HepG2 (cell line): Measurements from ENCODE around the gene ADAMTS18. TPM values are rescaled to one million over a fixed set of nuclear protein-coding genes. Genes with fewer than 3 reads are reported as not detected.

ENCODE experiments used
- ATAC-seq: fragments of 200-7000 bp; cut with Tn5 transposase; 3 replicates; pipeline ENCODE4 v1.9.1; 2020; ENCODE audit warnings: mild to moderate bottlenecking, moderate library complexity
- BruUV-seq: library from RNA; stranded (reverse); fragments of 400-500 nt; replicated peaks from 2 replicates; lab custom pipeline; 2021; lab: Mats Ljungman, UMichigan
- CTCF ChIA-PET: fragments of 300-600 bp; formaldehyde crosslinking; extraction: SDS; loops from one replicate; lab custom pipeline; 2021; ENCODE audit warnings: low total read pairs, inconsistent platforms, low intra/inter-chr PET ratio; lab: Yijun Ruan, JAX
- POLR2A ChIA-PET: fragments of 350-600 bp; sonication (Branson Sonifier 250); formaldehyde crosslinking; loops from one replicate; lab custom pipeline; 2020; ENCODE audit warnings: antibody characterized with exemption, inconsistent platforms; lab: Yijun Ruan, JAX
- DNase-seq: peaks from one replicate; pipeline ENCODE4 v3.0.0-alpha.2; 2015; ENCODE audit warnings: low spot score
- FAIRE-seq: peaks from 3 replicates; lab custom pipeline; 2011; peaks lifted over from hg19 to GRCh38; lab: Jason Lieb, UNC
- H2AFZ ChIP-seq: one replicate; pipeline ENCODE4 v1.6.1; 2011; ENCODE audit warnings: low read length, inconsistent platforms
- H3K27ac ChIP-seq: fragments of 300-600 bp; 3 replicates; pipeline ENCODE4 v1.8.0; 2011; ENCODE audit warnings: mixed run types, mild to moderate bottlenecking, mixed read lengths, low read length, inconsistent platforms; ENCODE audit not compliant: insufficient read depth; ENCODE audit errors: extremely low read length
- H3K27me3 ChIP-seq, 2 experiments: fragments of 200-600 bp in 1 of 2; 2 replicates in 1 of 2; 3 replicates in 1 of 2; pipeline versions ENCODE4 v1.6.0 to v1.8.0; 2011; ENCODE audit warnings: low read length in 2 of 2, mild to moderate bottlenecking in 2 of 2, moderate library complexity in 2 of 2, inconsistent platforms in 1 of 2; ENCODE audit not compliant: insufficient read depth in 2 of 2, control insufficient read depth in 1 of 2
- H3K36me3 ChIP-seq, 2 experiments: fragments of 200-600 bp in 1 of 2; replicated peaks in 1 of 2; 2 replicates in 1 of 2; 3 replicates in 1 of 2; pipeline versions ENCODE4 v1.5.1 to v1.8.0; 2011; ENCODE audit warnings: low read length in 2 of 2, inconsistent platforms in 1 of 2; ENCODE audit not compliant: insufficient read depth in 2 of 2, control insufficient read depth in 1 of 2
- H3K4me1 ChIP-seq: 2 replicates; pipeline ENCODE4 v1.5.1; 2012; ENCODE audit warnings: low read length, inconsistent platforms; ENCODE audit not compliant: insufficient read depth
- H3K4me2 ChIP-seq: 2 replicates; pipeline ENCODE4 v1.6.0; 2011; ENCODE audit warnings: low read depth, low read length, inconsistent platforms
- H3K4me3 ChIP-seq, 3 experiments: fragments of 200-600 bp in 1 of 3; sonication (generic), shearing (Covaris generic) in 1 of 3; replicated peaks in 1 of 3; 2 replicates each; pipeline ENCODE4 v1.5.1; 2011 to 2016; ENCODE audit warnings: low read length in 3 of 3, inconsistent platforms in 2 of 3, low read depth in 2 of 3, mild to moderate bottlenecking in 2 of 3, control low read depth in 1 of 3, mixed read lengths in 1 of 3; ENCODE audit not compliant: insufficient read depth in 1 of 3
- H3K79me2 ChIP-seq: one replicate; pipeline ENCODE4 v1.6.1; 2011; ENCODE audit warnings: low read length, inconsistent platforms; ENCODE audit not compliant: insufficient read depth
- H3K9ac ChIP-seq: 2 replicates; pipeline ENCODE4 v1.6.0; 2011; ENCODE audit warnings: mild to moderate bottlenecking, low read depth, low read length, inconsistent platforms; ENCODE audit not compliant: insufficient read depth
- H3K9me3 ChIP-seq: 2 replicates; pipeline ENCODE4 v1.5.1; 2012; ENCODE audit warnings: mild to moderate bottlenecking, low read length
- H4K20me1 ChIP-seq: 2 replicates; pipeline ENCODE4 v1.6.0; 2011; ENCODE audit warnings: inconsistent platforms, mild to moderate bottlenecking, low read length, moderate library complexity; ENCODE audit not compliant: insufficient read depth
- BHLHE40 ChIP-seq: IDR thresholded peaks from 2 replicates; pipeline ENCODE4 v1.6.1; 2011; ENCODE audit warnings: low read length, improper control_type of control experiment
- CBX1 ChIP-seq: IDR thresholded peaks from one replicate; pipeline ENCODE4 v1.6.1; 2016; ENCODE audit warnings: antibody characterized with exemption, low read depth
- FOXO4 ChIP-seq: sonication (generic); formaldehyde crosslinking; conservative IDR thresholded peaks from 2 replicates; pipeline ENCODE4 v1.8.1; 2023; ENCODE audit warnings: missing genetic modification reagents
- KLF6 ChIP-seq: IDR thresholded peaks from 2 replicates; pipeline ENCODE4 v1.8.0; 2016; ENCODE audit warnings: missing biosample characterization, missing genetic modification reagents
- MAFF ChIP-seq: IDR thresholded peaks from 2 replicates; pipeline ENCODE4 v1.6.1; 2011; ENCODE audit warnings: low read depth, low read length, improper control_type of control experiment
- MYPOP ChIP-seq: sonication (generic); formaldehyde crosslinking; IDR thresholded peaks from 2 replicates; pipeline ENCODE4 v1.8.1; 2023; ENCODE audit warnings: mild to moderate bottlenecking, moderate library complexity, missing genetic modification reagents
- PAF1 ChIP-seq: IDR thresholded peaks from 2 replicates; pipeline ENCODE4 v1.6.1; 2016; ENCODE audit warnings: missing genetic modification reagents, missing compliant biosample characterization
- PCBP2 ChIP-seq: fragments of 200-400 bp; formaldehyde crosslinking; optimal IDR thresholded peaks from 2 replicates; pipeline ENCODE3; 2018; ENCODE audit warnings: low read length, low read depth; ENCODE audit not compliant: poor library complexity, severe bottlenecking
- RBM22 ChIP-seq: fragments of 200-400 bp; formaldehyde crosslinking; optimal IDR thresholded peaks from 2 replicates; pipeline ENCODE3; 2017; ENCODE audit warnings: mild to moderate bottlenecking, low read length, moderate library complexity
- SRF ChIP-seq: IDR thresholded peaks from 2 replicates; pipeline ENCODE4 v1.6.1; 2011; ENCODE audit warnings: mild to moderate bottlenecking, low read depth, low read length, moderate library complexity
- TBL1XR1 ChIP-seq: fragments of 150-350 bp; IDR thresholded peaks from 2 replicates; pipeline ENCODE4 v1.6.1; 2014; ENCODE audit warnings: borderline replicate concordance, low read length; ENCODE audit not compliant: partially characterized antibody
- TCF12 ChIP-seq, 2 experiments: fragments of 450-650 bp in 1 of 2; sonication (generic) in 1 of 2; formaldehyde crosslinking in 1 of 2; IDR thresholded peaks; 2 replicates each; pipeline versions ENCODE4 v1.6.1 to v1.8.0; 2017 to 2022; ENCODE audit warnings: antibody characterized with exemption in 1 of 2, mild to moderate bottlenecking in 1 of 2, missing genetic modification reagents in 1 of 2, moderate library complexity in 1 of 2
- THAP8 ChIP-seq: sonication (generic); formaldehyde crosslinking; IDR thresholded peaks from 2 replicates; pipeline ENCODE4 v1.5.1; 2020; ENCODE audit warnings: missing genetic modification reagents, mild to moderate bottlenecking, borderline replicate concordance
- ZNF12 ChIP-seq: sonication (generic); formaldehyde crosslinking; IDR thresholded peaks from 2 replicates; pipeline ENCODE4 v1.5.0; 2020; ENCODE audit warnings: missing genetic modification reagents
- ZNF20 ChIP-seq: sonication (generic); formaldehyde crosslinking; IDR thresholded peaks from 2 replicates; pipeline ENCODE4 v1.4.0; 2020; ENCODE audit warnings: mild to moderate bottlenecking, moderate library complexity, missing genetic modification reagents
- WGBS: methylation state at CpG from one replicate; pipeline ENCODE4 v1.1.6; 2017; ENCODE audit warnings: low lambda C conversion rate; 5-methylcytosine and 5-hydroxymethylcytosine counted together
- in situ Hi-C: cut with HindIII; loops from 2 replicates; pipeline ENCODE4 v1.10.0; 2017; ENCODE audit warnings: low pct_unique_long_range_greater_than_20kb; ENCODE audit not compliant: extremely low pct_ligation_motif_present
- intact Hi-C: fragments of 100-400 bp; cut with micrococcal nuclease; formaldehyde crosslinking; loops from one replicate; pipeline ENCODE4 v1.10.0; 2022; ENCODE audit not compliant: unreplicated experiment
- polyA plus RNA-seq, 8 experiments: library from polyadenylated mRNA; depleted of rRNA in 3 of 8; stranded (reverse) in 7 of 8; unstranded in 1 of 8; fragments of >200 nt; fragmentation: Illumina TruSeq in 4 of 8; extraction: Trizol in 4 of 8; gene quantifications; 2 replicates each; pipeline versions ENCODE4 v1.2.1 to v1.2.3, GENCODE V29; 2011 to 2016; ENCODE audit warnings: low read depth in 4 of 8, missing spikeins in 1 of 8, mixed read lengths in 1 of 8; ENCODE audit not compliant: insufficient read depth in 1 of 8
- total RNA-seq, 5 experiments: library from RNA; depleted of rRNA; stranded (reverse); fragments of >200 nt; fragmentation: Illumina TruSeq; extraction: Trizol; gene quantifications; 2 replicates each; pipeline ENCODE4 v1.2.3, GENCODE V29; 2016; ENCODE audit warnings: low read depth in 1 of 5

ADAMTS18 gene
- total and polyA plus RNA-seq, 2 of the 13 experiments (the other 11 are each of a cell fraction or from before 2014, with no cell fraction given): 0.01 TPM; not detected in 1

GRCh38 chr16:77298418-77299360 lies 136.1 kb downstream of the ADAMTS18 start:
- H3K9me3 ChIP-seq: no peaks in the 10 kb centered on the region
- H4K20me1 ChIP-seq: no peaks in the 10 kb centered on the region
- in situ Hi-C loops (no loop called here), intact Hi-C loops (no loop called here)
- WGBS: 5% methylated on average over 12 of the region's 12 CpGs
- no peaks in the 10 kb centered on the region for H3K4me1 ChIP-seq
- POLR2A ChIA-PET: no interaction called here
- H3K4me3 ChIP-seq: no peak overlapping the region
- CTCF ChIA-PET: no interaction called here
- no peak overlapping the region for H3K27ac ChIP-seq
- peaks cover 0 to 21% of the 10 kb centered on the region in 2 experiments; a peak in 3 of 5 replicates for H3K27me3 ChIP-seq
- ATAC-seq: no peak
- DNase-seq: no peak
- H2AFZ ChIP-seq: no peak overlapping the region
- no peak overlapping the region for H3K4me2 ChIP-seq
- TF ChIP-seq PCBP2 (no peak), ZNF12 (CRISPR knock-in tag) (no peak), THAP8 (CRISPR knock-in tag) (no peak), PAF1 (no peak)
- no peaks in the 10 kb centered on the region for H3K79me2 ChIP-seq
- no peak for FAIRE-seq
- no peak overlapping the region for H3K9ac ChIP-seq
- H3K36me3 ChIP-seq: no peaks in the 10 kb centered on the region
- BruUV-seq: no TSS peak

GRCh38 chr16:77297996-77298395 lies 136.8 kb downstream of the ADAMTS18 start:
- in situ Hi-C loops: no loop called here
- intact Hi-C loops: no loop called here
- WGBS: 3% methylated on average over 5 of the region's 5 CpGs
- no peak overlapping the region for H3K27ac ChIP-seq
- no peak overlapping the region for H2AFZ ChIP-seq
- no peak overlapping the region for H3K4me3 ChIP-seq
- H3K4me1 ChIP-seq: no peaks in the 10 kb centered on the region
- H3K36me3 ChIP-seq: no peaks in the 10 kb centered on the region
- BruUV-seq: no TSS peak
- ATAC-seq: no peak
- H3K9ac ChIP-seq: no peak overlapping the region
- no peaks in the 10 kb centered on the region for H3K79me2 ChIP-seq
- no peak overlapping the region for H3K4me2 ChIP-seq
- CTCF ChIA-PET: no interaction called here
- peaks cover 0 to 21% of the 10 kb centered on the region in 2 experiments; a peak in 3 of 5 replicates for H3K27me3 ChIP-seq
- POLR2A ChIA-PET: no interaction called here
- H4K20me1 ChIP-seq: no peaks in the 10 kb centered on the region
- no peak for DNase-seq
- no peaks in the 10 kb centered on the region for H3K9me3 ChIP-seq
- no peak for FAIRE-seq
- TF ChIP-seq TBL1XR1 (no peak), CBX1 (no peak), RBM22 (no peak), FOXO4 (CRISPR knock-in tag) (no peak), ZNF20 (CRISPR knock-in tag) (no peak), TCF12 (IDR thresholded peaks at IDR 0.05) (no peak), TCF12 (CRISPR knock-in tag; IDR thresholded peaks at IDR 0.05) (no peak), SRF (no peak), MAFF (no peak), BHLHE40 (no peak), MYPOP (CRISPR knock-in tag) (no peak), KLF6 (CRISPR knock-in tag) (no peak)
